GM10248 (cell line): ENCODE results near the gene ANGEL1.

Experiments used
- CTCF ChIA-PET: fragments of 300-600 bp; sonication (Branson Sonifier 250); formaldehyde crosslinking; extraction: SDS; loops from one replicate; lab custom pipeline; 2021; ENCODE audit warnings: antibody characterized with exemption; lab: Yijun Ruan, JAX
- POLR2A ChIA-PET: fragments of 350-650 bp; sonication (Branson Sonifier 250); formaldehyde crosslinking; extraction: SDS; loops from one replicate; lab custom pipeline; 2020; ENCODE audit warnings: antibody characterized with exemption; lab: Yijun Ruan, JAX
- DNase-seq: peaks from one replicate; pipeline ENCODE4 v3.0.0; 2012; ENCODE audit errors: extremely low spot score
- CTCF ChIP-seq: IDR thresholded peaks from 2 replicates; pipeline ENCODE4 v1.5.1; 2012; ENCODE audit warnings: mild to moderate bottlenecking, low read depth; ENCODE audit errors: extremely low read depth, missing control alignments, control extremely low read depth

ANGEL1 gene

GRCh38 chr14:76832503-76832988 is 19.9 kb upstream of the ANGEL1 start:
- ChIA-PET CTCF (no interaction called here), POLR2A (no interaction called here)
- DNase-seq, result no peak
- no peak for TF ChIP-seq CTCF

GRCh38 chr14:76830556-76830955 is 17.9 kb upstream of the ANGEL1 start:
- ChIA-PET POLR2A (no interaction called here), CTCF (interaction anchor here (1.0 to 1.2 kb wide), 3 partner anchors 14 to 240 kb away, joined by 3 to 4 read pairs (median 3); no protein-coding TSS in a partner anchor)
- no peak for DNase-seq
- TF ChIP-seq CTCF, result no peak

GRCh38 chr14:76829650-76830421 is 17.2 kb upstream of the ANGEL1 start:
- no peak for TF ChIP-seq CTCF
- ChIA-PET CTCF (no interaction called here), POLR2A (no interaction called here)
- no peak for DNase-seq

GRCh38 chr14:76829013-76829365 is 16.3 kb upstream of the ANGEL1 start:
- no peak for TF ChIP-seq CTCF
- DNase-seq, result no peak
- POLR2A ChIA-PET, result no interaction called here
- CTCF ChIA-PET, result no interaction called here

GRCh38 chr14:76828339-76829012 is 15.8 kb upstream of the ANGEL1 start:
- no peak for TF ChIP-seq CTCF
- ChIA-PET POLR2A (no interaction called here), CTCF (no interaction called here)
- DNase-seq, result no peak

GRCh38 chr14:76827696-76828296 is 15.1 kb upstream of the ANGEL1 start:
- no peak for TF ChIP-seq CTCF
- CTCF ChIA-PET, result interaction anchor here (0.7 kb wide), 1 partner anchor 21 kb away, joined by 3 read pairs; no protein-coding TSS in a partner anchor
- no peak for DNase-seq
- POLR2A ChIA-PET, result no interaction called here
